ENCODE measurements around the gene AMPD3.

AMPD3 gene

GRCh38 chr11:10415817-10416392 is 39.2 kb upstream of the AMPD3 start:
- no peak for TF ChIP-seq CTCF (IDR thresholded peaks at IDR 0.05; ENCODE audit: insufficient read depth, low read length, missing control alignments)
- ChIA-PET CTCF (interaction anchor here (1.3 to 3.6 kb wide), 3 partner anchors 10 to 238 kb away, joined by 3 to 15 read pairs (median 4); no protein-coding TSS in a partner anchor), POLR2A (no interaction called here)
- H3K4me3 ChIP-seq (ENCODE audit: low read depth, low read length) = no peak overlapping the region
- DNase-seq (ENCODE audit: low read depth, low spot score) = no peak

- no peak for TF ChIP-seq CTCF (IDR thresholded peaks at IDR 0.05; ENCODE audit: insufficient read depth, low read length, missing control alignments)
- POLR2A ChIA-PET = no interaction called here
These were observed 36.7 kb upstream of the AMPD3 start for GRCh38 chr11:10418259-10418949.

GRCh38 chr11:10418950-10419310 is 36.1 kb upstream of the AMPD3 start:
- ChIA-PET CTCF (interaction anchor here (1.0 to 2.4 kb wide), 4 partner anchors 13 to 53 kb away, joined by 3 to 7 read pairs (median 3); no protein-coding TSS in a partner anchor), POLR2A (no interaction called here)
- H3K4me3 ChIP-seq (ENCODE audit: low read depth, low read length) = no peak overlapping the region
- no peak for DNase-seq (ENCODE audit: low read depth, low spot score)
- no peak for TF ChIP-seq CTCF (IDR thresholded peaks at IDR 0.05; ENCODE audit: insufficient read depth, low read length, missing control alignments)

More at GRCh38 chr11:10418259-10418949, 36.7 kb upstream of the AMPD3 start:
- CTCF ChIA-PET = interaction anchor here (1.0 to 2.4 kb wide), 4 partner anchors 12 to 52 kb away, joined by 3 to 7 read pairs (median 3); no protein-coding TSS in a partner anchor
- no peak for DNase-seq (ENCODE audit: low read depth, low spot score)
- no peak overlapping the region for H3K4me3 ChIP-seq (ENCODE audit: low read depth, low read length)

GRCh38 chr11:10426475-10426874 is 28.6 kb upstream of the AMPD3 start:
- POLR2A ChIA-PET = interaction anchor here (0.8 kb wide), 1 partner anchor 28 kb away, joined by 3 read pairs; no protein-coding TSS in a partner anchor
- TF ChIP-seq CTCF (IDR thresholded peaks at IDR 0.05; ENCODE audit: insufficient read depth, low read length, missing control alignments) = no peak
- CTCF ChIA-PET = interaction anchor here (0.7 to 2.2 kb wide), 6 partner anchors 9 to 310 kb away, joined by 3 to 11 read pairs (median 3); no protein-coding TSS in a partner anchor
- no peak for DNase-seq (ENCODE audit: low read depth, low spot score)
- H3K4me3 ChIP-seq (ENCODE audit: low read depth, low read length) = no peak overlapping the region

- CTCF ChIA-PET = interaction anchor here (1.1 to 2.5 kb wide), 7 partner anchors 15 to 306 kb away, joined by 3 to 11 read pairs (median 3); partner anchors contain the start of gene AMPD3
- no peak for TF ChIP-seq CTCF (IDR thresholded peaks at IDR 0.05; ENCODE audit: insufficient read depth, low read length, missing control alignments)
- no peak overlapping the region for H3K4me3 ChIP-seq (ENCODE audit: low read depth, low read length)
- POLR2A ChIA-PET = no interaction called here
- no peak for DNase-seq (ENCODE audit: low read depth, low spot score)
These were observed 26.6 kb upstream of the AMPD3 start for GRCh38 chr11:10428453-10428852.

- no peak overlapping the region for H3K4me3 ChIP-seq (ENCODE audit: low read depth, low read length)
- ChIA-PET CTCF (interaction anchor here (1.0 to 2.5 kb wide), 5 partner anchors 11 to 23 kb away, joined by 3 to 7 read pairs (median 3); no protein-coding TSS in a partner anchor), POLR2A (interaction anchor here (0.5 kb wide), 1 partner anchor 121 kb away, joined by 3 read pairs; no protein-coding TSS in a partner anchor)
- no peak for DNase-seq (ENCODE audit: low read depth, low spot score)
- TF ChIP-seq CTCF (IDR thresholded peaks at IDR 0.05; ENCODE audit: insufficient read depth, low read length, missing control alignments) = no peak
These were observed 25.5 kb upstream of the AMPD3 start for GRCh38 chr11:10429526-10429925.

Measured in AG04449 (cell line).